Measurements from ENCODE around the gene PHTF1. TPM values are rescaled to one million over a fixed set of nuclear protein-coding genes. Genes with fewer than 3 reads are reported as not detected.

PHTF1 gene
- total and polyA plus RNA-seq, 2 of the 4 experiments (the other 2 are of a cell fraction), result 9.6 to 13.3 TPM

- H3K56ac ChIP-seq (ENCODE audit: extremely low read depth, insufficient read depth, low read length), result no peak overlapping the region
- no peak overlapping the region for H2AK5ac ChIP-seq (ENCODE audit: low read depth, low read length)
- no peak overlapping the region for H3K18ac ChIP-seq (ENCODE audit: low read depth, low read length)
- peaks cover 3% of the 10 kb centered on the region; the same call in 1 of the 2 replicates for H3K9me1 ChIP-seq (ENCODE audit: insufficient read depth, low read length)
- no peak overlapping the region for H2BK20ac ChIP-seq (ENCODE audit: low read depth, low read length)
- H3K23ac ChIP-seq (ENCODE audit: low read depth, low read length), result no peak overlapping the region
- no peak overlapping the region for H3K27ac ChIP-seq (ENCODE audit: insufficient read depth, low read length)
- H3K4me3 ChIP-seq (ENCODE audit: insufficient read depth, low read depth, low read length), result no peak overlapping the region
- no peak overlapping the region for H3K4me2 ChIP-seq (ENCODE audit: low read depth, low read length)
- no peaks in the 10 kb centered on the region for H4K20me1 ChIP-seq (ENCODE audit: insufficient read depth, low read length)
- H4K8ac ChIP-seq (ENCODE audit: low read depth in 2 of 2, low read length in 2 of 2), result no peak overlapping the region
- no peaks in the 10 kb centered on the region; a peak in 1 of 4 replicates for H3K79me1 ChIP-seq (ENCODE audit: low read depth in 1 of 2, low read length in 2 of 2)
- no peaks in the 10 kb centered on the region for H3K27me3 ChIP-seq (ENCODE audit: control insufficient read depth, insufficient read depth, low read length)
- dilution Hi-C loops (cut with HindIII; ENCODE audit: low sequenced_read_pairs, unreplicated experiment), result no loop called here
- no peak overlapping the region for H2AFZ ChIP-seq (replicated peaks; ENCODE audit: low read length, poor library complexity)
- H2AK9ac ChIP-seq (replicated peaks; ENCODE audit: low read depth, low read length, poor library complexity), result no peak overlapping the region
- no peak overlapping the region for H2BK5ac ChIP-seq (ENCODE audit: low read depth, low read length, poor library complexity, severe bottlenecking)
- no peak overlapping the region for H2BK15ac ChIP-seq (ENCODE audit: low read depth, low read length)
- peaks cover 10% of the 10 kb centered on the region for H3K36me3 ChIP-seq (ENCODE audit: control insufficient read depth, insufficient read depth, low read length)
- TF ChIP-seq CHD1 (IDR thresholded peaks at IDR 0.05; ENCODE audit: low read depth, low read length) (no peak), RFX5 (IDR thresholded peaks at IDR 0.05; ENCODE audit: low read depth, low read length) (no peak), MAZ (IDR thresholded peaks at IDR 0.05; ENCODE audit: borderline replicate concordance, low read depth, low read length) (no peak), RAD21 (IDR thresholded peaks at IDR 0.05; ENCODE audit: low read length) (no peak), MXI1 (IDR thresholded peaks at IDR 0.05; ENCODE audit: borderline replicate concordance, low read depth, low read length) (no peak), FOS (IDR thresholded peaks at IDR 0.05; ENCODE audit: low read depth, low read length) (no peak), RCOR1 (IDR thresholded peaks at IDR 0.05; ENCODE audit: insufficient replicate concordance, low read length) (no peak), BHLHE40 (IDR thresholded peaks at IDR 0.05; ENCODE audit: low read depth, low read length) (no peak), SMC3 (IDR thresholded peaks at IDR 0.05; ENCODE audit: low read depth, low read length) (no peak), POLR2A (IDR thresholded peaks at IDR 0.05; ENCODE audit: low read depth, low read length) (no peak), MAFK (IDR thresholded peaks at IDR 0.05; ENCODE audit: low read depth, low read length) (no peak), NFE2L2 (IDR thresholded peaks at IDR 0.05; ENCODE audit: low read depth, low read length) (no peak), CEBPB (IDR thresholded peaks at IDR 0.05; ENCODE audit: low read depth, low read length) (no peak)
- TF ChIP-seq, protein P1, sequence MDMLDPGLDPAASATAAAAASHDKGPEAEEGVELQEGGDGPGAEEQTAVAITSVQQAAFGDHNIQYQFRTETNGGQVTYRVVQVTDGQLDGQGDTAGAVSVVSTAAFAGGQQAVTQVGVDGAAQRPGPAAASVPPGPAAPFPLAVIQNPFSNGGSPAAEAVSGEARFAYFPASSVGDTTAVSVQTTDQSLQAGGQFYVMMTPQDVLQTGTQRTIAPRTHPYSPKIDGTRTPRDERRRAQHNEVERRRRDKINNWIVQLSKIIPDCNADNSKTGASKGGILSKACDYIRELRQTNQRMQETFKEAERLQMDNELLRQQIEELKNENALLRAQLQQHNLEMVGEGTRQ (IDR thresholded peaks at IDR 0.05; ENCODE audit: low read depth, low read length), result no peak
- TF ChIP-seq, protein P2, sequence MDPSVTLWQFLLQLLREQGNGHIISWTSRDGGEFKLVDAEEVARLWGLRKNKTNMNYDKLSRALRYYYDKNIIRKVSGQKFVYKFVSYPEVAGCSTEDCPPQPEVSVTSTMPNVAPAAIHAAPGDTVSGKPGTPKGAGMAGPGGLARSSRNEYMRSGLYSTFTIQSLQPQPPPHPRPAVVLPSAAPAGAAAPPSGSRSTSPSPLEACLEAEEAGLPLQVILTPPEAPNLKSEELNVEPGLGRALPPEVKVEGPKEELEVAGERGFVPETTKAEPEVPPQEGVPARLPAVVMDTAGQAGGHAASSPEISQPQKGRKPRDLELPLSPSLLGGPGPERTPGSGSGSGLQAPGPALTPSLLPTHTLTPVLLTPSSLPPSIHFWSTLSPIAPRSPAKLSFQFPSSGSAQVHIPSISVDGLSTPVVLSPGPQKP (IDR thresholded peaks at IDR 0.05; ENCODE audit: borderline replicate concordance, low read depth, low read length), result no peak
- TF ChIP-seq, protein P3, sequence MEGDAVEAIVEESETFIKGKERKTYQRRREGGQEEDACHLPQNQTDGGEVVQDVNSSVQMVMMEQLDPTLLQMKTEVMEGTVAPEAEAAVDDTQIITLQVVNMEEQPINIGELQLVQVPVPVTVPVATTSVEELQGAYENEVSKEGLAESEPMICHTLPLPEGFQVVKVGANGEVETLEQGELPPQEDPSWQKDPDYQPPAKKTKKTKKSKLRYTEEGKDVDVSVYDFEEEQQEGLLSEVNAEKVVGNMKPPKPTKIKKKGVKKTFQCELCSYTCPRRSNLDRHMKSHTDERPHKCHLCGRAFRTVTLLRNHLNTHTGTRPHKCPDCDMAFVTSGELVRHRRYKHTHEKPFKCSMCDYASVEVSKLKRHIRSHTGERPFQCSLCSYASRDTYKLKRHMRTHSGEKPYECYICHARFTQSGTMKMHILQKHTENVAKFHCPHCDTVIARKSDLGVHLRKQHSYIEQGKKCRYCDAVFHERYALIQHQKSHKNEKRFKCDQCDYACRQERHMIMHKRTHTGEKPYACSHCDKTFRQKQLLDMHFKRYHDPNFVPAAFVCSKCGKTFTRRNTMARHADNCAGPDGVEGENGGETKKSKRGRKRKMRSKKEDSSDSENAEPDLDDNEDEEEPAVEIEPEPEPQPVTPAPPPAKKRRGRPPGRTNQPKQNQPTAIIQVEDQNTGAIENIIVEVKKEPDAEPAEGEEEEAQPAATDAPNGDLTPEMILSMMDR (conservative IDR thresholded peaks at IDR 0.05; ENCODE audit: low read depth, low read length), result no peak
- no peak overlapping the region for H3K4ac ChIP-seq (ENCODE audit: low read depth, low read length)
- ChIA-PET POLR2A (ENCODE audit: unreplicated experiment) (no interaction called here), CTCF (no interaction called here)
- in situ Hi-C loops (cut with MboI; ENCODE audit: low sequenced_read_pairs), result loop anchor here (25.0 kb wide), 1 partner anchor 981 kb away; the partner anchor contains the start of genes PPM1J and RHOC
- intact Hi-C loops (cut with micrococcal nuclease), result no loop called here
- DNase-seq, result no peak
- WGBS, 2 experiments (ENCODE audit: extremely low coverage in 2 of 2, insufficient read length in 1 of 2), result 100% methylated on average over 4 of the region's 4 CpGs; no CpG with 5 or more reads in 1 of the 2 experiments
- ATAC-seq (ENCODE audit: low read depth), result no peak
- no peak overlapping the region for H4K5ac ChIP-seq (ENCODE audit: low read depth, low read length)
- H3K9ac ChIP-seq (ENCODE audit: low read depth, low read length), result no peak overlapping the region
- no peak overlapping the region for H4K91ac ChIP-seq (ENCODE audit: insufficient read depth, low read depth, low read length)
- H3K9me3 ChIP-seq (ENCODE audit: control insufficient read depth, insufficient read depth, low read length), result peaks cover 3% of the 10 kb centered on the region; the same call in 1 of the 2 replicates
- H3K4me1 ChIP-seq (ENCODE audit: control insufficient read depth, insufficient read depth, low read length), result no peaks in the 10 kb centered on the region
- H2BK120ac ChIP-seq (ENCODE audit: low read depth, low read length), result no peak overlapping the region
- H3K14ac ChIP-seq (replicated peaks; ENCODE audit: low read depth, low read length), result no peak overlapping the region
- no TSS peak for BruUV-seq (replicated peaks)
Measured at GRCh38 chr1:113692824-113693431, 66.4 kb downstream of the PHTF1 start.
